ENCODE results near the gene IPO4.

Gene IPO4

DNA sequence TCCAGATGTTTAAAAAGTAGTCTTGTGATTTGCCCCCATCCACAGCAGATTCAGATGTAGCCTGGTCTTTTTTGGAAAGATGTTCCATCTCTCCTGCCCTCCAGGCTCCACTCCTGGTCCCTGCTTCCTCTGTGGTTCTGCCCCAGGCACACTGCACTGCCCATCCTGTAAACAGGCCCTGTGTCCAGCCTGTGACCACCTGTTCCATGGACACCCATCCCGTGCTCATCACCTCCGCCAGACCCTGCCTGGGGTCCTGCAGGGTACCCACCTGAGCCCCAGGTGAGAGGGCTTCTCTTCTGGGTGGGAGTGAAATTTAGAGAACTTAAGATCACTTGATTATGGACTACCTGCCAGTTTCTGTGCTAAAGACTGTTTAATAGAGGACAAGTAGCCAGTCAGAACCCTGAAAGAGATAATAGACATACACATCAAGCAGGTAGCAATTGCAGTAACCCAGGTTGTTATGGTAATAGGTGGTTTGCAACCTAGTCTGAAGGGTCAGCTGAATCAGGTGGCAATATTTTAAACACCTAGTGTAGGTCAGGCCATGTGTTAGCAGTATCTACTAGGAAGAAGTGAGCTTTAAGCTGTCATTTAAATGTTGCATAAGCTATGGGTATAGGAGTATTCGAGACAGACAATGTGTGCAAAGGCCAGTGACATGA is 39.2 kb downstream of the IPO4 start:
- no peak overlapping the region for H3K4me3 ChIP-seq (ENCODE audit: low read depth, low read length)

DNA sequence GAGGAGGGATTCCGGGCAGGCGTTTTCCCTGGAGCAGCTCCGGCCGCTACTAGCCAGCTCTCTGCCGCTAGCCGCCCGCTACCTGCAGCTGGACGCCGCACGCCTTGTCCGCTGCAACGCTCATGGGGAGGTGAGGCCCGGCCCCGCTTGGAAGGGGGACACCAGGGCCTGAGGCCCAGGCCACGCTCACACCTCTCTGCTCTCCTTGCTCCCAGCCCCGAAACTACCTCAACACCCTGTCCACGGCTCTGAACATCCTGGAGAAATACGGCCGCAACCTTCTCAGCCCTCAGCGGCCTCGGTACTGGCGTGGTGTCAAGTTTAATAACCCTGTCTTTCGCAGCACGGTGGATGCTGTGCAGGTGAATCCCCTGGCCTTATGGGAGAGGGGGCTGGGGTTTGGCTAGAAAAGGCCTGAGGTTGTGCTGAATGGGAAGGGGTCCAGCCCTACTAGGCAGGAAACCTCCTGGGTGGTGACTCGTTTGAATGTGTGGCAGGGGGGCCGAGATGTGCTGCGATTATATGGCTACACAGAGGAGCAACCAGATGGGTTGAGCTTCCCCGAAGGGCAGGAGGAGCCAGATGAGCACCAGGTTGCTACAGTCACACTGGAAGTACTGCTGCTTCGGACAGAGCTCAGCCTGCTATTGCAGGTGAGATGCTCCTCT is 40.7 kb downstream of the IPO4 start:
- DNase-seq (ENCODE audit: low read depth): peak; percentile 18
- peak overlapping the region; percentile 78 for H3K4me3 ChIP-seq (ENCODE audit: low read depth, low read length)
- TF ChIP-seq, protein P1, sequence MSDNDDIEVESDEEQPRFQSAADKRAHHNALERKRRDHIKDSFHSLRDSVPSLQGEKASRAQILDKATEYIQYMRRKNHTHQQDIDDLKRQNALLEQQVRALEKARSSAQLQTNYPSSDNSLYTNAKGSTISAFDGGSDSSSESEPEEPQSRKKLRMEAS (IDR thresholded peaks at IDR 0.05; ENCODE audit: low read depth, low read length): no peak
- TF ChIP-seq, protein P2, sequence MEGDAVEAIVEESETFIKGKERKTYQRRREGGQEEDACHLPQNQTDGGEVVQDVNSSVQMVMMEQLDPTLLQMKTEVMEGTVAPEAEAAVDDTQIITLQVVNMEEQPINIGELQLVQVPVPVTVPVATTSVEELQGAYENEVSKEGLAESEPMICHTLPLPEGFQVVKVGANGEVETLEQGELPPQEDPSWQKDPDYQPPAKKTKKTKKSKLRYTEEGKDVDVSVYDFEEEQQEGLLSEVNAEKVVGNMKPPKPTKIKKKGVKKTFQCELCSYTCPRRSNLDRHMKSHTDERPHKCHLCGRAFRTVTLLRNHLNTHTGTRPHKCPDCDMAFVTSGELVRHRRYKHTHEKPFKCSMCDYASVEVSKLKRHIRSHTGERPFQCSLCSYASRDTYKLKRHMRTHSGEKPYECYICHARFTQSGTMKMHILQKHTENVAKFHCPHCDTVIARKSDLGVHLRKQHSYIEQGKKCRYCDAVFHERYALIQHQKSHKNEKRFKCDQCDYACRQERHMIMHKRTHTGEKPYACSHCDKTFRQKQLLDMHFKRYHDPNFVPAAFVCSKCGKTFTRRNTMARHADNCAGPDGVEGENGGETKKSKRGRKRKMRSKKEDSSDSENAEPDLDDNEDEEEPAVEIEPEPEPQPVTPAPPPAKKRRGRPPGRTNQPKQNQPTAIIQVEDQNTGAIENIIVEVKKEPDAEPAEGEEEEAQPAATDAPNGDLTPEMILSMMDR (IDR thresholded peaks at IDR 0.05; ENCODE audit: low read depth, low read length): no peak
- TF ChIP-seq MYC (IDR thresholded peaks at IDR 0.05; ENCODE audit: low read depth, low read length) (no peak), POLR2A (IDR thresholded peaks at IDR 0.05; ENCODE audit: extremely low read depth, insufficient read length) (no peak)

More for the DNA sequence above, 39.2 kb downstream of the IPO4 start:
- DNase-seq (ENCODE audit: low read depth): no peak
- TF ChIP-seq, protein P2 (IDR thresholded peaks at IDR 0.05; ENCODE audit: low read depth, low read length): no peak
- no peak for TF ChIP-seq POLR2A (IDR thresholded peaks at IDR 0.05; ENCODE audit: extremely low read depth, insufficient read length)
- TF ChIP-seq MYC (IDR thresholded peaks at IDR 0.05; ENCODE audit: low read depth, low read length): no peak
- TF ChIP-seq, protein P1 (IDR thresholded peaks at IDR 0.05; ENCODE audit: low read depth, low read length): no peak

DNA sequence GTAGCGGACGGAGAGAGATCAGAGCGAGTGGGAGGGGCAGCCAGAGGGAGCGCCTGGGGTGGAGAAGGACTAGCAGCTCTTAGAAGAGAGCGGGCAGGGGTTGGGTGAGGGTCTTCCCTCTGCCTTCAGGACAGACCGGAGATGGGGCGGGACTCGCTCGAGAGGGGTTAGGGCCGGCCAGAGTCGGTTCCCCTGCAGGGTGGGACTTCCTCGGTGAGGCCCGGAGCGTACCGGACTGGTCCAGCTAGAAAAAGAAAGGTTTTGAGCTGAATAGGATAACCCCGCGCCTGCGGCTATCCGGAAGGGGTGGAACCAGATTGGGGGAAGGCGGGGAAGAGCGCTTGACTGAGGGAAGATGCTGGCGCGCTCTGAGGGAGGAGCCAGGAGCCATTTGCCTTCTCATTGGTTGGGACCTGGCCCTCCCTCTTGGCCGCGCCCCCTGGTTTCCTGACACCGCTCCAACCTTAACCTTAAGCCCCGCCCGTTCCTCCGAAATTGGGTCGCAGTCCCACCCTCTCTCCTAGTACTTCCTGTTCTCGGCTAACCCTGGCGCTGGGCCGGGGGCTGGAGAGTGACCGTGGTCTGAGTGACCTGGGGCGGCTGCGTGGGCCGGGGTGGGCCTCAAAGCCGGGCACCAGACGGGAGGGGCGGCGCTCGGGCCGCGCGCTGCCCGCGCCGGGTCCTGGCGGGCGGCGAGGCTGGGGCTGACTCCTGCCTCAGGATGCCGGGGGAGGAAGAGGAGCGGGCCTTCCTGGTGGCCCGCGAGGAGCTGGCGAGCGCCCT is 41.4 kb downstream of the IPO4 start, which contains the start of gene RNF31:
Gene RNF31 (plus strand): TSS at position 521 of the 783 bp plus-strand sequence. CDS start 201 bp downstream, at position 722.
- DNase-seq (ENCODE audit: low read depth): peak; percentile 99
- TF ChIP-seq MYC (IDR thresholded peaks at IDR 0.05; ENCODE audit: low read depth, low read length) (no peak), POLR2A (IDR thresholded peaks at IDR 0.05; ENCODE audit: extremely low read depth, insufficient read length) (peak; percentile 34)
- TF ChIP-seq, protein P2 (IDR thresholded peaks at IDR 0.05; ENCODE audit: low read depth, low read length): no peak
- TF ChIP-seq, protein P1 (IDR thresholded peaks at IDR 0.05; ENCODE audit: low read depth, low read length): no peak
- peak within 1 kb of the TSS; percentile 99 for H3K4me3 ChIP-seq (ENCODE audit: low read depth, low read length)

DNA sequence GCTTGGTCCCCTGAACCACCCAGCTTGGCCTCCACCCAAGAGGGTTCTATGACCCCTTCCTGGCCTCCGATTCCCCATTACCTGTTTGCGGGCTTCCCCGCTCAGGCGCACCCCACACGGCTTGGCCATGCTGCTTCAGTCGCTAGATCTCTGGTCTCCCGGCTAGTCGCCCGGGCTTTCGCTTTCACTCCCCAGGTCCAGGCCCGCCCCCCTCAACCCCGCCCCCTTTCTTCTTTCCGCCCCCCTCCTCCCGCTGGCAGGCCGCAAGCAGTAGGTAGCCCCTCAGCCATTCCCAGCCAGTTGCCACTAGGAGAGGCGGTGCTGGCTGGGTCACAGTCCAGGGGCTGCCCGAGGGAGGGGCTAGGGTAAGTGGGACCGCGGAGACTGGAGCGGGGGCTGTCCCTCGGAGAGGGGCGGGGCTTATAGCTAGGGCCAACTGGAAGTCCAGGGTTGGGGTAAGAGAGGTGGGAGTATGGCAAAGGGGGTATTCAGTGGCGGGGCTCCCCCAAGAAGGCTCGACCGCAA is 42.1 kb downstream of the IPO4 start, which contains the start of gene PSME2:
Gene PSME2 (minus strand): TSS at position 158 of the 525 bp plus-strand sequence. CDS start 29 bp downstream, at position 129.
- H3K4me3 ChIP-seq (ENCODE audit: low read depth, low read length): peak within 1 kb of the TSS; percentile 99
- TF ChIP-seq, protein P2 (IDR thresholded peaks at IDR 0.05; ENCODE audit: low read depth, low read length): no peak
- peak; percentile 54 for TF ChIP-seq POLR2A (IDR thresholded peaks at IDR 0.05; ENCODE audit: extremely low read depth, insufficient read length)
- TF ChIP-seq, protein P1 (IDR thresholded peaks at IDR 0.05; ENCODE audit: low read depth, low read length): peak; percentile 64
- peak; percentile 99 for DNase-seq (ENCODE audit: low read depth)

DNA sequence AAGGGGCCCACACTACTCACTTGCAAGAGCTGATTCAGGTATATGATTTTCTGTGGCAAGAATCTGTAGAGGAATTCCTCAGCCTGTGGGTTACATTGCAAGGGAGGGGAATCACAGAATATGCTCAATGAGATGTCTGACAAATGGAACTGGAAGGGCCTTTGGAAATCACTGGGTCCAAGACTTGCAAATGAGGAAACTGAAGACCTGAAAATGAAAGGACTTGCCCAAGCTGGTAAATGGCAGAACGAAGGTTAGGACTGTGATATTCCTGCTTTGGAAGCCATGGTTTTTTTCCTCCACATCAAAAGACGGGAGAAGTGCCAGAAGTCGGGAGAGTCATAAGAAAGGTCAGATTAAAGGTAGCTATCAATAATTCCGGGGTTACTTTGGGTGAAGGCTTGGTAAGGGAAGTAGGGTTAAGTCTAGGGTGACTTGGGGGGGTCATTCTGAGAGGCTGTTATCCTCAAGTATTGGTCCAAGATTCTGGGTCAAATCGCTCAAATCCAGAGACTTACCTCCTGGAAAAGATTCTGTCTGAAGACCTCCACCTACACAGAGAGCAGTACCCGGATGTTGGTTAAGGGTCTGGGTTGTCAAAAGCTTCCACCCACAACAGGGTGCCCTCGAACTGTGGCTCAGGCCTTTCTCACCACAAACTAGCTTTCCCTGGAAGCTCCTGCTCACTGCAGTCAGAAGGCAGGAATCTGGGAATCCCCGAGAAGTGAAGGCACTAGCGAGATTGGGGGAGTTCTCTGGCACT is 42.7 kb downstream of the IPO4 start:
- peak overlapping the region; percentile 99 for H3K4me3 ChIP-seq (ENCODE audit: low read depth, low read length)
- peak; percentile 33 for DNase-seq (ENCODE audit: low read depth)
- no peak for TF ChIP-seq MYC (IDR thresholded peaks at IDR 0.05; ENCODE audit: low read depth, low read length)
- no peak for TF ChIP-seq POLR2A (IDR thresholded peaks at IDR 0.05; ENCODE audit: extremely low read depth, insufficient read length)
- TF ChIP-seq, protein P2 (IDR thresholded peaks at IDR 0.05; ENCODE audit: low read depth, low read length): no peak
- TF ChIP-seq, protein P1 (IDR thresholded peaks at IDR 0.05; ENCODE audit: low read depth, low read length): no peak

All from NB4 (cell line).